ENCODE measurements around the gene OTOGL. TPM values are rescaled to one million over a fixed set of nuclear protein-coding genes. Genes with fewer than 3 reads are reported as not detected.
A peak's percentile ranks its signal among the peaks of the same experiment; 100 is the strongest.

The OTOGL gene
- polyA plus RNA-seq, 3 donors: not detected

GRCh38 chr12:80382254-80382653 lies 282.9 kb downstream of the OTOGL start:
- no peak overlapping the region for H3K9ac ChIP-seq (ENCODE audit: insufficient read depth, low read length, poor library complexity, severe bottlenecking)
- no peaks in the 10 kb centered on the region for H3K27me3 ChIP-seq (ENCODE audit: control insufficient read depth in 2 of 2, insufficient read depth in 2 of 2, low read length in 2 of 2)
- no peak for TF ChIP-seq CTCF (IDR thresholded peaks at IDR 0.05)
- no peak overlapping the region for H3K4me3 ChIP-seq (replicated peaks in 1 of 3; ENCODE audit: low read depth in 2 of 3, low read length in 3 of 3)
- Mint-ChIP-seq H3K4me3 (no peak overlapping the region), H3K27ac (no peak overlapping the region), H3K9me3 (peaks cover 0 to 8% (median 4%) of the 10 kb centered on the region in 7 donors), H3K36me3 (no peaks in the 10 kb centered on the region), H3K4me1 (no peaks in the 10 kb centered on the region), H3K27me3 (ENCODE audit: low read depth in 3 of 3) (peaks cover 0 to 1% (median 0%) of the 10 kb centered on the region in 3 donors)
- no peaks in the 10 kb centered on the region for H4K20me1 ChIP-seq (ENCODE audit: insufficient read depth, low read length)
- intact Hi-C loops (cut with micrococcal nuclease): no loop called here
- no peaks in the 10 kb centered on the region for H3K36me3 ChIP-seq (replicated peaks in 1 of 2; ENCODE audit: control insufficient read depth in 1 of 2, insufficient read depth in 2 of 2, low read length in 2 of 2)
- H2AFZ ChIP-seq (ENCODE audit: insufficient read depth, low read depth, low read length, poor library complexity, severe bottlenecking): no peak overlapping the region
- H3K4me2 ChIP-seq (replicated peaks; ENCODE audit: extremely low read depth, low read length, poor library complexity, severe bottlenecking): no peak overlapping the region
- 84% methylated on average over 6 of the region's 8 CpGs for WGBS (ENCODE audit: insufficient coverage)
- H3K79me2 ChIP-seq (ENCODE audit: insufficient read depth, low read length): no peaks in the 10 kb centered on the region
- no peak overlapping the region for H3K27ac ChIP-seq (ENCODE audit: low read depth in 1 of 2, low read length in 2 of 2)
- peaks cover 0 to 6% of the 10 kb centered on the region in 2 donors for H3K9me3 ChIP-seq (replicated peaks in 1 of 2; ENCODE audit: control insufficient read depth in 1 of 2, insufficient read depth in 1 of 2, low read length in 2 of 2)
- DNase-seq: no peak
- no peaks in the 10 kb centered on the region for H3K4me1 ChIP-seq (ENCODE audit: control insufficient read depth in 1 of 2, insufficient read depth in 2 of 2, low read length in 2 of 2)

GRCh38 chr12:80400571-80400991 lies 301.2 kb downstream of the OTOGL start:
- Histone ChIP-seq H2AFZ (ENCODE audit: insufficient read depth, low read depth, low read length, poor library complexity, severe bottlenecking) (no peak overlapping the region), H3K79me2 (ENCODE audit: insufficient read depth, low read length) (no peaks in the 10 kb centered on the region), H3K4me1 (ENCODE audit: control insufficient read depth in 1 of 2, insufficient read depth in 2 of 2, low read length in 2 of 2) (no peaks in the 10 kb centered on the region), H3K36me3 (replicated peaks in 1 of 2; ENCODE audit: control insufficient read depth in 1 of 2, insufficient read depth in 2 of 2, low read length in 2 of 2) (no peaks in the 10 kb centered on the region), H3K4me3 (replicated peaks in 1 of 3; ENCODE audit: low read depth in 2 of 3, low read length in 3 of 3) (no peak overlapping the region), H3K27ac (ENCODE audit: low read depth in 1 of 2, low read length in 2 of 2) (no peak overlapping the region), H3K9ac (ENCODE audit: insufficient read depth, low read length, poor library complexity, severe bottlenecking) (no peak overlapping the region), H4K20me1 (ENCODE audit: insufficient read depth, low read length) (no peaks in the 10 kb centered on the region), H3K4me2 (replicated peaks; ENCODE audit: extremely low read depth, low read length, poor library complexity, severe bottlenecking) (peak overlapping the region; percentile 24), H3K27me3 (ENCODE audit: control insufficient read depth in 2 of 2, insufficient read depth in 2 of 2, low read length in 2 of 2) (peaks cover 2 to 25% of the 10 kb centered on the region in 2 donors), H3K9me3 (replicated peaks in 1 of 2; ENCODE audit: control insufficient read depth in 1 of 2, insufficient read depth in 1 of 2, low read length in 2 of 2) (no peaks in the 10 kb centered on the region)
- no peak for TF ChIP-seq CTCF (IDR thresholded peaks at IDR 0.05)
- Mint-ChIP-seq H3K36me3 (no peaks in the 10 kb centered on the region), H3K27me3 (ENCODE audit: low read depth in 3 of 3) (peaks cover 0 to 20% (median 14%) of the 10 kb centered on the region in 3 donors), H3K9me3 (peaks cover 0 to 4% (median 2%) of the 10 kb centered on the region in 7 donors), H3K4me3 (peak overlapping the region; percentile 57 to 83), H3K27ac (no peak overlapping the region), H3K4me1 (peaks cover 5% of the 10 kb centered on the region)
- DNase-seq: no peak
- intact Hi-C loops (cut with micrococcal nuclease): no loop called here
- WGBS (ENCODE audit: insufficient coverage): 45% methylated on average over 19 of the region's 20 CpGs
